HL-60/S4 (cell line): ENCODE results near the gene PWWP2B.

Experiments
- in situ Hi-C: fragments of 300-500 bp; cut with MboI; formaldehyde crosslinking; loops from 2 replicates; pipeline ENCODE4 v1.14.3; 2022; ENCODE audit warnings: low sequenced_read_pairs

PWWP2B gene

DNA sequence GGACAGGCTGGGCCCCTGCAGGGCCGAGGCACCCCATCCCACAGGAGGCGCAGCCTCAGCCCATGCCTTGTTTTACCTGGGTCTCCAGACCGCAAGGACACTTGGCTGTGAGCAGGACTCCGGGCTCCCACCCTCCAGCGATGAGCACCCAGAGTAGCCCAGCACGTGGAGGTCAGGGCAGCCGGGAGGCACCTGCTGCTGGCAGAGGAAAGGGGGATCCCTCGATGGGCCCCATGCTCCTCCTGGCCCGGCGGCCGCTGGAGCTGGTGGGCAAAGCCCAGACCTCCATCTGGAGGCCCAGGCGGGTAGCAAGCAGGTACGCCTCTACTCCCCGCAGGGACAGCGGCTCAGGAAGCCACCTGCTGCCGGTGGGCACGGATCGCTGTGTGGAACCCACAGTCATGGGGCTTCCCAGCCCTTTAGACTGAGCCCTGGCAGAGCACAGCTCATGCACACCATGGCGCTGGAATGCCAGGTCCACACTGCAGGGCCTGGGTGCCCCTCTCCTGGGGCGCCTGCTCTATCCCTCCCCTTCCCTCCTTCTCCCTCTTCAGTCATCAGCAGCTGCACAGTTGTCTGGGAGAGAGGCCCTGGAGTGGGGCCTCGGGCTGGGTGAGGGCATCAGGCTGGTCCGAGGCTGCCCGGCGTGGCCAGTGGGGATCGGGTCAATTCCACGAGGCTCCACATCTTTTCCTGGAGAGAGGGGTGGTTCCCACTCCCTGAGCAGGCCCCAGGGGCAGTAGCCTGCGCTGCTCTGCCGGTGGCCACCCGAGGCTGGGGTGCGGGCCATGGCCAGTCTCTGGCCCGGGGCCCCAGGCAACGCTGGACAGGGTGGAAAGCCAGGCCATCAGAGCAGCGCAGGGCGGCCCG lies 65.7 kb downstream of the PWWP2B start:
- in situ Hi-C loops = loop anchor here (25.0 kb wide), 1 partner anchor 400 kb away; no protein-coding TSS in a partner anchor

DNA sequence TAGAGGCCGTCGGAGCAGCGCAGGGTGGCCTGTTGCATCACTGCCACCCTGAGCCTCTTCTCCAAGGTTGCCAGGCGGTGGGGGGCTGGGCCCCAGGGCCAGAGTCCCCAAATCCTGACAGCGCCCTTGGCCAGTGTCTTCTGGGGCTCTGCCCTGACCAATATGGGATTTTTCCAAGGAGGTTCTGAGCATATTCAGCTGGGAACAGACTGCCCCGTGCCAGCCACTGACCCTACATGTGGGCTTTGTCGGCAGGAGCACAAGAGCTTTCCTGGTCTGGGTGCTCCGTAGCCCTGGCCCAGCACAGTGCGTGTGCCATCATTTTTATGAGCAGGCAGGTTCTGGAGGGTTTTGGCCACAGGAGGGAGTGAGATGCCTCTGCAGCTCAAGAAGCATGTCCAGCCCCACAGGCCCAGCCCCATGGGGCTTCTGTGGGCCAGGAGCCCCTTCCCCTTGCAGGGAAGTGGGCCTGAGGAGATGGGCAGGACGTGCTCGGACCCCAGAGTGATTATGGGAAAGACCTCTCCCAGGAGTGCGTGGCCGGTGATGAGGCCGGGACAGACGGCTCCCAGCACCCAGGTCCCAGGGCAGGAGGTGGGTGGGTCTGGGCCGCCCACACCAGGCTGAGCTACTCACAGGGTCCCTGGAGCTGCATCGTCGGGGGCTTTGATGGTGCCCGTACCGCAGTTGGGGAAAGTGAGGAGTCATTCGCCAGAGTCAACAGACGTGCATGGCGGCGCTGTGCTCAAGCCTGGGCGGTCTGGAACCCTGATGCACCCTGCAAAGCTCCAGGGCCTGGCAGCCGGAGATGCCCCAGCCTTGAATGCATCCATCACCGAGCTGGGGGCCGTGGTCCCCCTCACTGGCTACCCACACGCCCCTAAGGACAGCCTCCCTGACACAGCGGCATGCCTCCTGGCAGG lies 66.6 kb downstream of the PWWP2B start:
- in situ Hi-C loops = loop anchor here (25.0 kb wide), 1 partner anchor 399 kb away; no protein-coding TSS in a partner anchor

DNA sequence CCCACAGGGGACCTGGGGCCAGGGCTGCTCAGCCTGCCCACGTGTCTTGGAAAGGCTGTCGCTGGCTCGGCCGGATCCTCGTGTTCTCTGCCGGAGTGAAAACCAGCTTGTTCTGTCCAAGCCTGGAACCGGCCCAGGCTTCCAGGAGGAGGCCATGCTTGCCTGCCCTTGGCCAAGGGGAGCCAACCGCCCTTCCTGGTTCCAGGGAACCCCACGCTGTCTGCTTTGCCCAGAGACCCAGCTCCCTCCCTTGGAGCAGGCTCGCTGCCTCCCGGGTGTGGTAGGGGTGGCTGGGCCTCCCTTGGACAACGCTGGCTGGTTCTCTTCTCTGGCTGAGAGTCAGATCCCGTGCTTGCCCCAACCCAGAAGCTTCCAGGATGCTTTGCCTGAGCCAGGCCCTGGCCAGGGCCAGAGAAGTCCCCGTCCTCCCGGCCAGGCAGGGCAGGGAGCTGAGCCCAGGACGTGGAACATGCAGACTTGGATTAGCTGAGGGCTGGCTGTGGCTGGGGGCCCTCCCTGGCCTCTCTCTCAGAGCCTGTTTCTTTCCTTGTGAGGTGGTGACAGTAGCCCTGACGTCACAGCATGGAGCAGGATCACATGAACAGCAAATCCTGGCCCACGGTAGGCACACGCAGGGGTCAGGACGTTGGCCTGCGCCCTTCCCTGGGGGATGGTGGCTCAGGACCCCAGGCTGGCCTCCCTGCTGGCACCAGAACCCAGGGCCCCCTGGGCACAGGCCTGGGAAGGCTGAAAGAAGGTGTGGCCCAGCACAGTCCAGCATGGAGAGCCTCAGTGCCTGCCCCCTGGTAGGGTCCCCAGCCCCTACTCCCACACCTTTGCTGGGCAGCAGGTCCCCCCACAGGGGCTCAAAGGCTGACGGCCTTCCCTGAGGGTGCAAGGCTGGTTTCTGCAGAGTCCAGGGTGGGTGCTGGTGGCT lies 67.5 kb downstream of the PWWP2B start:
- in situ Hi-C loops = loop anchor here (25.0 kb wide), 1 partner anchor 398 kb away; no protein-coding TSS in a partner anchor

DNA sequence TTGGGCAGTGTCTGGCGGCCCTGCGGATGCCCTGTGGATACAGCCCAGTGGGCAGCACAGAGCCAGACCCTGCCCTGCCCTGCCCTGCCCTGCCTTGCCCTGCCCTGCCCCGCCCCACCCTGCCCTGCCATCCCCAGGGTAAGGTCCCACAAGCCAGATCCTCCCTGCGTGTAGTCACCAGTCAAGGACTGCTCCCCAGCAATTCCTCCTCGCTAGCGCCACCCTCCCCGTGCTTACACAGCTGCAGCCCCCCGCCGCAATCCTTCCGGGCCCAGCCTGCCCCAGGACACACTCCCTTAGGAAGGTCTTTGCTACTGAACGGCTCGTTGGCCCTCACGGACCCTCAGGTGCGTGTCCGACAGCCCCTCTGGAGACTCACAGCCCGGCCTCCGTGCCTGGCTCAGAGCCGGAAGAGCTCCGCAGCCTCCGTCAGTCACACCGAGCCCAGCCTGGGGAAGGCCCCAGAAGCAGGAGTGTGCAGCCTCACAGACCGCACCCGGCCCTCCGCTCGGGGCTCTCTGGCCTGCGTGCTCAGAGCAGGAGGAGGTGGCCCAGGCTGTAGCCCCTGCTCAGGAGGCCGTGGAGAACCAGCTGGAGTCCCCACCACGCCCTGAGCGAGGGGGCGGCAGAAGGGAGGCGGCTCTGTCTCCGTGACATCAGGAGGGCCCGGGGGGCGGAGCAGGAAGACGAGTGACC lies 68.3 kb downstream of the PWWP2B start:
- in situ Hi-C loops = loop anchor here (25.0 kb wide), 1 partner anchor 397 kb away; no protein-coding TSS in a partner anchor

DNA sequence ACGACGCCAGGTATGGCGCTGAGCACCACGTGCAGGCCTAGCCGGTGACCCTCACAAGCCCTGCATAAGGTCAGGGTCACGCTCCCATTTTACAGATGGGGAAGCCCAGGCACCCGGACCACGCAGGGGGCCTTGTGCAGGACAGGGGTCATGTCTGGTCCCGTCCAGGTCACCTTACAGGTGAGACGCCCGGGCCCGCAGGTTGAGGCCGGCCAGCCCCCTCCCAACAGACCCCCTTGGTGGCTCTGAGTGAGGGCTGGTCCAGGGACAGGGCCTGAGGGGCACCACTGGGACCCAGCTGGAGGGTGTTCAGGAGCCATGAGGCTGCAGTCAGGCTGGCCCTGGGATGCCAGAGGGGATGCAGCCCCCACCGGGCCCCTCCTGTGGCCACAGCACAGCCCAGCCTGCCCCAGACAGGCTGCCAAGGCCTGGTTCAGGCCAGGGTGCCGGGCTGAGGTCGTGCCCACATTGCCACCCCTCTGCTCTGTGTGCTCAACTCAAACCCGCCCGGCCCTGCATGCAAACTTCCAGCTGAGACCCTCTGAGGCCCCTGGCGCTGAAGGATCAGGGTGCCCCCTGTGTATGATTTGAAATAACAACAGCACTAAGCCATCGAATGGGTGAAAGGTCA lies 69.0 kb downstream of the PWWP2B start:
- in situ Hi-C loops = loop anchor here (25.0 kb wide), 1 partner anchor 396 kb away; no protein-coding TSS in a partner anchor

DNA sequence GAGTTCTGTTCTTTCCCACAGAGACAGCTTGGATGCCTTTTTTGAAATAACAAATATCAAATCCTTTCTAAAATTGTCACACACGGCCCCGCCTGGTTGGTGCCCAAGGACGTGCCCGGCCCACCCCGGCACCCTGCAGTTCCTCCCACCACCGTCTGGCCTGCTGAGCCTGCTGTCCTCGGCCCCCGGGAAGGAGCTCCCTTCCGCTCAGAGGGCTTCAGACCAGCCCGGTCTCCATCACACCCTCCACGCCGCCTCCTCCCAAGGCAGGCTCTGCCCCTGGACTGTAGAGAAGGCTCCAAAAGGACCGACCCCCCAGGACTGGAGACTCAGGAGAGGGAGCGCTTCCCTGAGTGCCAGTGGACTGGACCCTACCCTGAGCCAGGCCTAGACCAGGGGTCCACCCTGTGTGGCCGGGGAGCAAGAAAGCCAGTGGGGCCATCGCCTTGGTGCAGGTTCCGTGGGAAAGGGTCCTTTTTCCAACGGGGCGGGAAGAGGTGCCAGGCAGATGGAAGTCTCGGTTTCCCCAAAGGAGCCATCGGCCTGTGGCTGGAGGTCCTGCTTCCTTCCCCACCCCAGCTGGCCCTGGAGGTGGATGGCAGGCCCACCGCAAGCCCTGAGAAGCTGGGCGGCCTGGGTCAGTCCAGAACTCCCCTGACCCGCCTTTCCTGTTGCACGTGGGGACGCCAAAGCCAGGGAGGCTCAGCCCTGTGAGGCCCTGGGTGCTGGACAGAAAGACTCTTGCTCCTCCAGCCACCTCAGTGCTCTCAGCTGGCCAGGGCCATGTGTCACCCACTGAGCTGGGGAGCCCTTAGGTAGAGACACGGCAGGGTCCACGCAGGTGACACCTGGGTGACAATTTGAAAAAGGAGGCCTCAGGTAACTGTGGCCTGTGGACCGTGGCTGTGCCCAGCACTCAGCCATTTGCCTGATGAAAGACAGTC lies 69.8 kb downstream of the PWWP2B start:
- in situ Hi-C loops = loop anchor here (25.0 kb wide), 1 partner anchor 396 kb away; no protein-coding TSS in a partner anchor
